HUDEP-2 (cell line): Measurements from ENCODE around the gene MPRIP.
"Not testable (repeated sequence)": the region's sequence is repeated elsewhere in the genome, so short reads cannot be mapped to it uniquely, and the experiment has no call there.

ENCODE experiments used
- DNase-seq, 76 experiments: peaks; one replicate each; lab custom pipeline; 2025; ENCODE audit not compliant: unreplicated experiment in 76 of 76; lab: John Stamatoyannopoulos, UW

Gene MPRIP

GRCh38 chr17:17121162-17121561 lies 78.9 kb downstream of the MPRIP start:
- DNase-seq: no peak

- no peak for DNase-seq
Measured at GRCh38 chr17:17122781-17123483, 80.7 kb downstream of the MPRIP start.

- no peak for DNase-seq
Measured at GRCh38 chr17:17124341-17124740, 82.1 kb downstream of the MPRIP start.

GRCh38 chr17:17125136-17126084 lies 83.2 kb downstream of the MPRIP start:
- DNase-seq: no peak

GRCh38 chr17:17126131-17127110 lies 84.2 kb downstream of the MPRIP start:
- no peak for DNase-seq

- DNase-seq: no peak
Measured at GRCh38 chr17:17127156-17127555, 84.9 kb downstream of the MPRIP start.

GRCh38 chr17:17127730-17128291 lies 85.6 kb downstream of the MPRIP start:
- no peak for DNase-seq

- DNase-seq: no peak
Measured at GRCh38 chr17:17128476-17129075, 86.3 kb downstream of the MPRIP start.

GRCh38 chr17:17129466-17129865 lies 87.2 kb downstream of the MPRIP start:
- DNase-seq: no peak

- no peak for DNase-seq
Measured at GRCh38 chr17:17130077-17130844, 88.0 kb downstream of the MPRIP start.

- DNase-seq: no peak
Measured at GRCh38 chr17:17131839-17132238, 89.6 kb downstream of the MPRIP start.

- DNase-seq: no peak
Measured at GRCh38 chr17:17132746-17133145, 90.5 kb downstream of the MPRIP start.

- DNase-seq: no peak
Measured at GRCh38 chr17:17134051-17134956, 92.0 kb downstream of the MPRIP start.

- no peak for DNase-seq
Measured at GRCh38 chr17:17134957-17135333, 92.7 kb downstream of the MPRIP start.

GRCh38 chr17:17136221-17136620 lies 94.0 kb downstream of the MPRIP start:
- DNase-seq: not testable (repeated sequence)

- no peak for DNase-seq
Measured at GRCh38 chr17:17137731-17138585, 95.7 kb downstream of the MPRIP start.

- no peak for DNase-seq
Measured at GRCh38 chr17:17139972-17140589, 97.8 kb downstream of the MPRIP start.
